GM21786 (cell line): ENCODE measurements around the gene SCN3B.
A peak's percentile ranks its signal among the peaks of the same experiment; 100 is the strongest.

Experiments
- ATAC-seq: cut with Tn5 transposase; IDR thresholded peaks from one replicate; pipeline ENCODE4 v1.9.1; 2021; ENCODE audit not compliant: unreplicated experiment

The SCN3B gene

DNA sequence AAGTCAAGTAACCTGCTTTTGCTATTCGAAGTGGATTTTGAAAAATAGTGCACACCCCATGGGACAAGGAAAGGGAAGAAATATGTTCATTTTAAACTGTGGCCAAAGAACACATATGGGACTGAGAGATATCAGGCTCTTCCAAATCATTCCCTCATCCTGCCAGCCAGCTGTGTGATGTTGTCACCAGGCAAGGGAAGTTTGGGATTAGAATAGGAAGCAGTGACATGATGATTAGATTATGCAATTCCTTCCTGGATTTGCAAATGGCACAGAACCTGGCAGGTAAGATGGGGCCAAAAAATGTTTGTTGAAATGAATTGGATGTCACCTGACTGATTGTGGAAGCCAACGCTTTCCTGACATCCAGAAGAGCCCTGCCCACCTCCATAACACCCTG lies 4.9 kb upstream of the SCN3B start:
- no peak for ATAC-seq

GRCh38 chr11:123653827-123654565 lies 428 bp downstream of the SCN3B start:
- ATAC-seq: no peak

- ATAC-seq: no peak
These were observed 969 bp downstream of the SCN3B start for GRCh38 chr11:123653483-123653826.

- ATAC-seq: no peak
These were observed 1.8 kb downstream of the SCN3B start for GRCh38 chr11:123652599-123652998.

GRCh38 chr11:123650901-123651300 lies 3.5 kb downstream of the SCN3B start:
- no peak for ATAC-seq

- ATAC-seq: no peak
These were observed 9.0 kb downstream of the SCN3B start for GRCh38 chr11:123645286-123645975.

DNA sequence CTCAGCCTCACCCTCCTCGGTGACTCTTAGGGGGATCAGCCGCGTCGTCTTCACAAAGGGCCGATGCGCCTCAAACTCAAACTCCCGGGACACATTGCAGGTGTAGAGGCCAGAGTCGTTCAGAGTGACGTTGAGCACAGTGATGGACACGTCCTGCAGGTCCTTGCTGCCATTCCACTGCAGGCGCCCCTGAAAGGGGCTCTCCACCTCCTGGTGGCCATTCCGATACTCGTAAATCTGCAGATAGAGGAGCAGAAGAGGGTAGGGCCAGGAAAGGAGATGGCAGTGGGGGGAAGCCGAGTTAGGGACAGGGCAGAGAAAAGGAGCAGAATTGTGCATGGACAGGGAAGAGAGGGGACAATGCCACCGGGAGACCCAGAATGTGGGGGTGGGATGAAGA lies 12.0 kb downstream of the SCN3B start:
- no peak for ATAC-seq

GRCh38 chr11:123641495-123641840 lies 13.0 kb downstream of the SCN3B start:
- no peak for ATAC-seq

- ATAC-seq: peak; percentile 75
These were observed 13.5 kb downstream of the SCN3B start for GRCh38 chr11:123640677-123641494.

DNA sequence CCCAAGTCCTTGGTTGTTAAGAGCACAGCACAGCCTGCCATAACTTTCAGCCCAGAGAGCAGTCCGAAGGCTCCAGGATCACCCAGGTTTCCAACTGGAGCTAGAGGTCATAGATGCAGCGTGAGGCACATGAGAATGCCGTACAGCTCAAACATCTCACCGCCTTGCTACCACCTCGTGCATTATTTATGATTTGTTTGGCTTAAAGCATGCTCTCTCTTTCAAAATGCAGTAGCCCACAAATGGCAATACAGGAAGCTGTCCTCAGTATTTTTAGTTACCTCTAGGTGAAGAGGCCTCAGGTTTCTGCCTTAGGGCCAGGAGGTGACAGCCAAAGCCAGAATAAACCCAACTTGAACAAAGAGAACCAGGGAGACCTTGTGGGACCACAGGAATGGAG lies 14.4 kb downstream of the SCN3B start:
- ATAC-seq: no peak

DNA sequence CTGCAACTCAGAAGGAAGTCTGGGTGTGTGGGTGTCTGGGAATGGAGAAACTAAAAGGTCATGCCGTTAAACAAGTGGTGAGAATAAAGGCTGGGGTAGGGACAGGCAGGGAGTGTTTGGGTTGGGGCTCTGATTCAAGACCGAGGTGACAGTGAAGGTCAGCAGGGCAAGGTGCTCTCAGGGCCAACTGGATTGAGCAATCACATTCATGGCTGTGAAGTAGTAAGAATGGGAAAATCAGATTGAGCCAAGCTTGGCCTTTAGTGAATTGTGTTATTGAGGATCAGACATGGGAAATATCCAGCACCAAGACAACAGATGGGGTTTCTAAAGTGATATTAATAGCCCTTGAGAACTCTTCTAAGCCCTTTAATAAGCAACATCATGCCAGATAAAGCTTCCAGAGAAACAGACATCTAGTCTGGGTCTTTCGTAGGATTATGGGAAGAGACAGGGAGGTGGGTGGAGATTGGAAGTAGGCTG lies 24.3 kb downstream of the SCN3B start:
- ATAC-seq: no peak

GRCh38 chr11:123628936-123629683 lies 25.3 kb downstream of the SCN3B start:
- ATAC-seq: no peak

GRCh38 chr11:123624974-123625373 lies 29.4 kb downstream of the SCN3B start:
- no peak for ATAC-seq

- no peak for ATAC-seq
These were observed 31.8 kb downstream of the SCN3B start for GRCh38 chr11:123622576-123622975.

GRCh38 chr11:123616505-123617198 lies 37.8 kb downstream of the SCN3B start:
- no peak for ATAC-seq

- no peak for ATAC-seq
These were observed 42.7 kb downstream of the SCN3B start for GRCh38 chr11:123611698-123612097.

DNA sequence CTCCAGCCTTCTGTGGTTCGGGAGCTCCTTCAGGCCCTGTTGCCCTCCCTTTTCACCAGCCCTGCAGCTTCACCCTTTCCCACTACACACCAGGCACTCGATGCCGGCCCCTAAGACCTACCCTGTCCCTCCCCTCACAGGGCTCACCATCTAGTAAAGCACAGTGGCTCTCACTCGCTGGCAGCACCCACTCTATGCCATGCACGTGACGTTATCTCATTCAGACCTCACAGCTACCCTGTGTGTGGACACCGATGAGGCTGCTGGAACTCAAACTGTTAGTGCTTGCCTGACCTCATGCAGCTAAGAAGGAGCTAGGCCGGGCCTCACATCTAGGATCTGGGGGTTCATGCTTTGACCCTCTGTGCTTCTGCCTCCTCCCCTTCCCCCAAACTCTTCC lies 45.5 kb downstream of the SCN3B start:
- ATAC-seq: no peak

DNA sequence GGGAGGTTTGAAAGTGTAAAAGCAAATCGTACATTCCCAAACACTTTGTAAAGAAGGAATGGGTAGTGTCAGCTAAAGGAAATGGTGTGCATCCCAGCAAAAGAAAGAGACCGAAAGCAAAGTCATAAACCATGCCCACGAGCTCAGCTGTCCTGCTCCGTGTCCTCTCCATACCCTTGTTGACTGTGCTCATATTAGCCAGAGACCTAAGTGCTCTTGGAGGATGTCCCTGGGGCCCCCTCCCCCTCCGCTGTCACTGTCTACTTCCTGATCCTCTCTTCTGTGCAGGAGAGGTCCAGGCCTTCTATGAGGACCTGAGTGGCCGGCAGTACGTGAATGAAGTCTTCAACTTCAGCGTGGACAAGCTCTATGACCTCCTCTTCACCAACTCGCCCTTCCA lies 46.1 kb downstream of the SCN3B start:
- no peak for ATAC-seq

DNA sequence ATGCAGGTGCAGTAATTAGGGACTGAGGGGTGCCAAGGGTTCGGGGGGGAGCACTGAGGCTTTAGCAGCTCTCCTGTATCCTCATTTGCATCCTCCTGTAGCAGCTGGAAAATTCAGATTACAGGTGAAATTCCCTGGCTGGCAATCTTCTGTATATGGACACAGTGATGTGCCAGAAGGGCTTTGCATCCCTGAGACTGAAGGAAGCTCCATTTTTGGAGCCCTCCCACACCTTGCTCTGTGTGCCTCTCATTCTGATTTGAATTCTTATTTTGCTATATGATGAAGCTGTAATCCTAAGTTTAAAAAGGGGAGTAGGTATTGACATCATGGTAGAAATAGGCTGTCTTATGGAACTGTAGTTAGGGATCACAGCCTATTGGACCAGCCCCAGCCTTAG lies 46.6 kb downstream of the SCN3B start:
- no peak for ATAC-seq

- ATAC-seq: no peak
These were observed 50.8 kb downstream of the SCN3B start for GRCh38 chr11:123603666-123604065.

DNA sequence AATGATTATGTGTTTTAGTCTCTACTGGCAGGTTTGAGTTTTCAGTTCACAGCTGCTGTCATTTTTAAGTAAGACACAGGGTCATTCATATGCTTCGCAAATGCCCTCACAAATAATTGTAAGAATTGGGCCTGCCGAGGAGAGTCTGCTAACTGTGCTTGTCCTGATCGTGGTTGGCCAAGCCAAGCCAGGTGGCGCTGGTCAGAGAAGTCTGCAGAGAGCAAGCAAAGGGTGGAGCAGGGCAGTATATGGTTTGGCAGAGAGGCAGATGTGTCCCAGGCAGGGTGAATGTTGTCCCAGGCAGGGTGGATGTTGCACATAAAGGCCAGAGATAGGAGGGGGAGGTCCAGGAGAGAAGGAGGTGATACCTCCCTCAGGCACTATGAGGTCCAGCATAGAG lies 52.7 kb downstream of the SCN3B start:
- ATAC-seq: no peak
